Measurements from ENCODE around the gene PMVK. TPM values are rescaled to one million over a fixed set of nuclear protein-coding genes. Genes with fewer than 3 reads are reported as not detected.

Gene PMVK
- polyA plus RNA-seq, 1 donor from 2014 or later: 21.1 TPM

GRCh38 chr1:154969860-154970452 lies 33.4 kb upstream of the PMVK start:
- Histone ChIP-seq H3K4me2 (ENCODE audit: low read length) (no peak overlapping the region), H3K27ac (ENCODE audit: low read length) (no peak overlapping the region), H3K4me3 (ENCODE audit: low read length) (peak overlapping the region; percentile 48), H4K20me1 (ENCODE audit: insufficient read depth) (no peaks in the 10 kb centered on the region), H3K9ac (ENCODE audit: low read length) (peak overlapping the region; percentile 41), H2AFZ (ENCODE audit: low read depth, low read length) (no peak overlapping the region), H3K36me3 (ENCODE audit: insufficient read depth, low read length) (no peaks in the 10 kb centered on the region), H3K9me3 (ENCODE audit: low read length) (no peaks in the 10 kb centered on the region), H3F3A (ENCODE audit: insufficient read depth, low read length, poor library complexity, severe bottlenecking) (peaks cover under 1% of the 10 kb centered on the region), H3K9me2 (ENCODE audit: insufficient read depth, low read length) (no peaks in the 10 kb centered on the region), H3K27me3 (ENCODE audit: insufficient read depth, low read depth, low read length) (no peaks in the 10 kb centered on the region), H3K79me2 (replicated peaks; ENCODE audit: insufficient read depth, low read length) (no peaks in the 10 kb centered on the region)
- TF ChIP-seq REST (IDR thresholded peaks at IDR 0.05; ENCODE audit: borderline replicate concordance) (no peak), EZH2 (IDR thresholded peaks at IDR 0.05; ENCODE audit: borderline replicate concordance, insufficient read depth, low read length, poor library complexity, severe bottlenecking) (no peak), CTCF (IDR thresholded peaks at IDR 0.05; ENCODE audit: poor library complexity, severe bottlenecking) (no peak), RAD21 (conservative IDR thresholded peaks at IDR 0.05) (no peak), POLR2AphosphoS5 (IDR thresholded peaks at IDR 0.05) (no peak), SMC3 (conservative IDR thresholded peaks at IDR 0.05; ENCODE audit: poor library complexity) (no peak), TAF1 (IDR thresholded peaks at IDR 0.05; ENCODE audit: low read depth) (no peak), EP300 (conservative IDR thresholded peaks at IDR 0.05; ENCODE audit: poor library complexity, severe bottlenecking) (no peak)

- H4K20me1 ChIP-seq (ENCODE audit: insufficient read depth): no peaks in the 10 kb centered on the region
- H3K9me2 ChIP-seq (ENCODE audit: insufficient read depth, low read length): no peaks in the 10 kb centered on the region
- no peak overlapping the region for H2AFZ ChIP-seq (ENCODE audit: low read depth, low read length)
- no peaks in the 10 kb centered on the region for H3K36me3 ChIP-seq (ENCODE audit: insufficient read depth, low read length)
- H3K27ac ChIP-seq (ENCODE audit: low read length): no peak overlapping the region
- no peaks in the 10 kb centered on the region for H3K27me3 ChIP-seq (ENCODE audit: insufficient read depth, low read depth, low read length)
- no peak overlapping the region for H3K4me2 ChIP-seq (ENCODE audit: low read length)
- no peak for TF ChIP-seq MXI1 (conservative IDR thresholded peaks at IDR 0.05; ENCODE audit: poor library complexity, severe bottlenecking)
- no peak for TF ChIP-seq EZH2 (IDR thresholded peaks at IDR 0.05; ENCODE audit: borderline replicate concordance, insufficient read depth, low read length, poor library complexity, severe bottlenecking)
- no peak for TF ChIP-seq POLR2AphosphoS5 (IDR thresholded peaks at IDR 0.05)
- no peak for TF ChIP-seq REST (IDR thresholded peaks at IDR 0.05; ENCODE audit: borderline replicate concordance)
- no peak for TF ChIP-seq SMC3 (conservative IDR thresholded peaks at IDR 0.05; ENCODE audit: poor library complexity)
- no peak for TF ChIP-seq CTCF (IDR thresholded peaks at IDR 0.05; ENCODE audit: poor library complexity, severe bottlenecking)
- TF ChIP-seq RAD21 (conservative IDR thresholded peaks at IDR 0.05): no peak
- no peak for TF ChIP-seq TAF1 (IDR thresholded peaks at IDR 0.05; ENCODE audit: low read depth)
- TF ChIP-seq EP300 (conservative IDR thresholded peaks at IDR 0.05; ENCODE audit: poor library complexity, severe bottlenecking): no peak
- H3K9me3 ChIP-seq (ENCODE audit: low read length): no peaks in the 10 kb centered on the region
- H3K79me2 ChIP-seq (replicated peaks; ENCODE audit: insufficient read depth, low read length): no peaks in the 10 kb centered on the region
- H3K9ac ChIP-seq (ENCODE audit: low read length): no peak overlapping the region
- H3F3A ChIP-seq (ENCODE audit: insufficient read depth, low read length, poor library complexity, severe bottlenecking): no peaks in the 10 kb centered on the region
- no peak overlapping the region for H3K4me3 ChIP-seq (ENCODE audit: low read length)
Observed at GRCh38 chr1:154969246-154969645, 32.7 kb upstream of the PMVK start.
